Measurements from ENCODE around the gene ADAM23. TPM values are rescaled to one million over a fixed set of nuclear protein-coding genes. Genes with fewer than 3 reads are reported as not detected.

Gene ADAM23
- total RNA-seq, 1 donor from 2014 or later = 0.92 TPM

DNA sequence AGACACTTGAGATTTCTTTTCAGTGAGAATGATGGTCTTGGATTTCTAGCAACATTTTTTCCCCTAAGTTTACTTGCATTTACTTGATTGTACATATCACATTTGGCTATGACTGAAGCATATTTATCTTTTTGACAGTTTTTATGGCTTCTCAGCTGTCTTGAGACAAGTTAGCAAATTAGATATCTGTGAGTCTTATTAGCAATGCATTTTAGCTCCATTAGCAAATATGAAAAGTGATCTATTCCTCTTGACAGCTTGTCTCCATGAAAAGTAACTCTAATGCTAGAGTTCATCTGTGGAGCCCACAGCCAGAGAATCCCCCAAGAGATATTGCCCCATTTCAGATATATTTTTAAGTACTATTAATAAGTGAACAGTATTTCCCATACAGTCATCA is 126.9 kb downstream of the ADAM23 start:
- H3K4me3 ChIP-seq (ENCODE audit: low read depth, low read length) = no peak overlapping the region
- DNase-seq (ENCODE audit: low read depth) = no peak
- TF ChIP-seq, protein P1, sequence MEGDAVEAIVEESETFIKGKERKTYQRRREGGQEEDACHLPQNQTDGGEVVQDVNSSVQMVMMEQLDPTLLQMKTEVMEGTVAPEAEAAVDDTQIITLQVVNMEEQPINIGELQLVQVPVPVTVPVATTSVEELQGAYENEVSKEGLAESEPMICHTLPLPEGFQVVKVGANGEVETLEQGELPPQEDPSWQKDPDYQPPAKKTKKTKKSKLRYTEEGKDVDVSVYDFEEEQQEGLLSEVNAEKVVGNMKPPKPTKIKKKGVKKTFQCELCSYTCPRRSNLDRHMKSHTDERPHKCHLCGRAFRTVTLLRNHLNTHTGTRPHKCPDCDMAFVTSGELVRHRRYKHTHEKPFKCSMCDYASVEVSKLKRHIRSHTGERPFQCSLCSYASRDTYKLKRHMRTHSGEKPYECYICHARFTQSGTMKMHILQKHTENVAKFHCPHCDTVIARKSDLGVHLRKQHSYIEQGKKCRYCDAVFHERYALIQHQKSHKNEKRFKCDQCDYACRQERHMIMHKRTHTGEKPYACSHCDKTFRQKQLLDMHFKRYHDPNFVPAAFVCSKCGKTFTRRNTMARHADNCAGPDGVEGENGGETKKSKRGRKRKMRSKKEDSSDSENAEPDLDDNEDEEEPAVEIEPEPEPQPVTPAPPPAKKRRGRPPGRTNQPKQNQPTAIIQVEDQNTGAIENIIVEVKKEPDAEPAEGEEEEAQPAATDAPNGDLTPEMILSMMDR (conservative IDR thresholded peaks at IDR 0.05; ENCODE audit: low read depth, low read length) = no peak

DNA sequence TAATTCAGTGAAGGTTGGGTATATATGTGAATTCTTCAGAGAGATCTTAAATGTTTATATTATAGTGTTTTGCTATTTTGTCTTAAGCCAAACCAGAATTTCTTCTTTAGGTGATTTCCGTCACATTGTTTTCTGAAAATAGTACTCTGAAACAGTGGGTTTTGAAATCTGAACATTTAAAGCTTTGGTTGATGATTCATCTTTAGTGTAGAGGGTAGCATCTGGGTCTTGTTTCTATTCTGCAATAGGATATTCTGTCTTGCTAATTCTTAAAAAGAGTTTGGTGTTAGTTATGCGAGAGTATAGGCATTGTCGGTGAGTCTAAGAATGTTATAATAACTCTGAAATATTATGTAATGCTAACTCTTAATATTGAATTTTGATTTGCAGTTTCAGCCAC is 129.4 kb downstream of the ADAM23 start:
- H3K4me3 ChIP-seq (ENCODE audit: low read depth, low read length) = no peak overlapping the region
- DNase-seq (ENCODE audit: low read depth) = no peak
- TF ChIP-seq, protein P1 (conservative IDR thresholded peaks at IDR 0.05; ENCODE audit: low read depth, low read length) = no peak

DNA sequence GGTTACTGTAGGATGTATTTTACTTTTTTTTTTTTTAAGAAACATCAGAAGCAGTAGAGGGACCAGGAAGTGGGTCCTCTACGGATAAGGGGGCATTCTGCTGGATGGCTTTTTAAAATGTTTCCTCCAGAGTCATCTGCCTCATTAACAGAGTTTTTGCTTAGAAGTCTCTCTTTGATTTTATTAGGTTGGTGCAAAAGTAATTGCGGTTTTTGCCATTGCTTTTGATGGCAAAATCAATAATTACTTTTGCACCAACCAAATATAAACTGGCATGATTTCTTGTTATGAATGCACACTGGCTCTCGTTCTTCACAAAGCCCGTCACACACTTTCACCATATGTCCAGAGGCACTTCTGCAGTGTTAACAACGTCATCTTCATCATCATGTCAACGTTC is 130.5 kb downstream of the ADAM23 start:
- TF ChIP-seq, protein P1 (conservative IDR thresholded peaks at IDR 0.05; ENCODE audit: low read depth, low read length) = no peak
- no peak overlapping the region for H3K4me3 ChIP-seq (ENCODE audit: low read depth, low read length)
- DNase-seq (ENCODE audit: low read depth) = no peak

DNA sequence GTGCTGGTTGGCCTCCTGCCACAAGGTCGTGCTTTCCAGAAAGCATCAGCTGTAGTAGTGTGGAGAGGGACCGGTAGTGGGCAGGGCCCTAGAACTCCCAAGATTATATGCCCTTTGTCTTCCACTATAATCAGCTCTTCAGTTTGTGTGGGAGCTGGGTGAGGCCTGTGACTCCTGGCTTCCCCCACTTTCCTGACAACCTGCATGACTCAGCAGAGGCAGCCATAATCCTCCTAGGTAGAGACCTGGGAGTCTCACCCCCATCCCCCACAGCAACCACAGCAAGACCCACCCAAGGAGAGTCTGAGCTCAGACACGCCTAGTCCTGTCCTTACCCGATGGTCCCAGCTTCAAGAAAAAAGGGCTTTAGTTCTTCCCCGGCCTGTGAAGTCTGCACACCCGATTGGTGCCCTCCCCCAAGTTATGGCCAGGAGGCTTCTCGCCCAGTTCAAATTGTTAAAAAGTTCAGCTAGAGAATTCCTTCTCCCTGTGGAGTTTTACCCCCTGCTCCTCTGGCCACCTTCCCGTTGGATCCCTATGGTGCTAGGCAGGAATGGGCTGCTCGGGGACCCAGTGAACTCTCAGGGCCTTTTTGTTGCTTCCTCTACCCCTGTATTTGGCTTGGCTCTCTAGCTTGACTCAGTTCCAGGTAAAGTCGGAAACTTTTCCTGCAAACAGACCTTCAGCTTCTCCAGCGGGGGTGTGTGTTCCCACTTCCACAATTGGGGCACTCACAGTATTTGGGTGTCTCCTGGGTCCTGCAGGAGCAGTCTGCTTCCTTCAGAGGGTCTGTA is 141.2 kb downstream of the ADAM23 start:
- TF ChIP-seq, protein P1 (conservative IDR thresholded peaks at IDR 0.05; ENCODE audit: low read depth, low read length) = no peak

DNA sequence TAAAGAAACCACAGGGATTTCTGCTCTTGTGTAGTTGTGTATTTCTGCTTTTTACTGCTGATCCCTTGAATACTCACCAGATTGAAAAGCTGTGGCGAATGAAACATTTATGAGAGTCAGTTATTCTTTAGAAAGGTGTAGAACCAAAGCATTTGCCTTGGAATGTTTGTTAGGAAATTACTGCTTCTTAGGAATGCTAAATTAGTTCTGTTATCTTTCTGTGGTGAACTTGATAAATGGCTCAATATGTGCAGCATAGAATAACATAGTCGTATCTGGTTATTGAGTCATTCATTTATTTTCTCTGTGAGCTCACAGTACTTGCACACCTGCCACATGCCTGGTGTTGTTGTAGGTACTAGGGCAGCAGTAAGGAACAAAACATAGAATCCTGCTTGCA is 142.0 kb downstream of the ADAM23 start:
- H3K4me3 ChIP-seq (ENCODE audit: low read depth, low read length) = no peak overlapping the region
- TF ChIP-seq, protein P1 (conservative IDR thresholded peaks at IDR 0.05; ENCODE audit: low read depth, low read length) = no peak
- DNase-seq (ENCODE audit: low read depth) = no peak

More for the DNA sequence above, 141.2 kb downstream of the ADAM23 start:
- DNase-seq (ENCODE audit: low read depth) = no peak
- no peak overlapping the region for H3K4me3 ChIP-seq (ENCODE audit: low read depth, low read length)

DNA sequence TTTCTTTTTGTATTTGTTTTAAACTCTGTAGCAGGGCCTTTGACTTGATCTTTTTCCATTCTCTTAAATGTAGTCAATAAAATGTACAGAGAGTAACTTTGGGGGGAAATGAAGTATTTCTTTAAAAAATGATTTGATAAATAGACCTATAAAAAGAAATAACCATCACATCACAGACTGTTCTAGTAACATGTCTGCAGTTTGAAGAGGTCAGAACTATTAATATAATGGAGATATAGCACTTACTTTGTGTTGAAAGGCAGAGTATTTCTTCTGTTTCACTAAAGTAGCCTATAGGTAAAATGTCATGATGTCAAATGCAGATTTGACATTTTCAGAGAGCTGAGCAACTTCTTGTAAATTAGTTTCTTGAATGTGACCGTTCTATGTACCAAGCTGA is 143.3 kb downstream of the ADAM23 start:
- no peak for DNase-seq (ENCODE audit: low read depth)
- H3K4me3 ChIP-seq (ENCODE audit: low read depth, low read length) = no peak overlapping the region
- TF ChIP-seq, protein P1 (conservative IDR thresholded peaks at IDR 0.05; ENCODE audit: low read depth, low read length) = no peak

DNA sequence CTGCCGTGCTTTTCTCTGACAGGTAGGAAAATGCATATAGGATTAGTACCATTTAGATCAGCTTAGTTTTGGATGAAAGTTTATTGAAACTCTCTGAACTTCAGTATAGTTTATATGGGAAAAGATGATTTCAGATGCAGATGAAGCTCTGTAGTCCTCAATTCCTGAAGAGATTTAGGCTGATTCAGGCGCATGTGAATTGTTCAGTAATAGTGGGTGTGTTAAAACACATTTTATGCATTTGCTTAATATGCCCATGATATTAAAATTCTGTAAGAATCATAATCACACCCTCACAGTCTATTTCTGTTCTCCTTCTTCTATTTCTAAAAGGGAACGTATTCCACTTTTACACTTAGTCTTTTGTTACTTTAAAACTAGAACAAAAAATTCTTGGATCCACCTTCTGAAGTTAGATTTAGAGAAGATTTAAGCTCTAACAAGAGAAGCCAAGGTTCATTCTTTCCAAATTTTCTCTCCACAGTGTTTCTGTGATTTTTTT is 154.4 kb downstream of the ADAM23 start:
- H3K4me3 ChIP-seq (ENCODE audit: low read depth, low read length) = no peak overlapping the region
- TF ChIP-seq, protein P1 (conservative IDR thresholded peaks at IDR 0.05; ENCODE audit: low read depth, low read length) = no peak
- DNase-seq (ENCODE audit: low read depth) = no peak
